GM23248 (cell line): ENCODE measurements around the gene PRKAR1A. TPM values are rescaled to one million over a fixed set of nuclear protein-coding genes. Genes with fewer than 3 reads are reported as not detected.

Experiments
- DNase-seq: peaks from one replicate; pipeline ENCODE4 v3.0.0-alpha.2; 2015
- H2AFZ ChIP-seq: fragments of 200-600 bp; sonication (generic); 2 replicates; pipeline ENCODE4 v1.6.1; 2016; ENCODE audit warnings: antibody characterized with exemption
- H3F3A ChIP-seq: fragments of 200-600 bp; sonication (generic); 2 replicates; pipeline ENCODE4 v1.6.1; 2016; ENCODE audit warnings: mild to moderate bottlenecking, antibody characterized with exemption, mixed run types; ENCODE audit not compliant: insufficient read depth
- H3K27ac ChIP-seq: fragments of 200-600 bp; sonication (generic); 2 replicates; pipeline ENCODE4 v1.5.1; 2016; ENCODE audit warnings: mild to moderate bottlenecking
- H3K27me3 ChIP-seq: fragments of 200-600 bp; sonication (generic); replicated peaks from 2 replicates; pipeline ENCODE4 v1.6.1; 2016; ENCODE audit warnings: mild to moderate bottlenecking; ENCODE audit not compliant: insufficient read depth
- H3K36me3 ChIP-seq: fragments of 200-600 bp; sonication (generic); 2 replicates; pipeline ENCODE4 v1.6.1; 2016; ENCODE audit warnings: low read depth, mild to moderate bottlenecking
- H3K4me1 ChIP-seq: fragments of 200-600 bp; sonication (generic); 2 replicates; pipeline ENCODE4 v1.6.1; 2016; ENCODE audit warnings: mild to moderate bottlenecking; ENCODE audit not compliant: insufficient read depth
- H3K4me2 ChIP-seq: fragments of 200-600 bp; sonication (generic); one replicate; pipeline ENCODE4 v1.6.1; 2016; ENCODE audit warnings: mild to moderate bottlenecking; ENCODE audit not compliant: unreplicated experiment
- H3K4me3 ChIP-seq: fragments of 200-600 bp; sonication (generic); 2 replicates; pipeline ENCODE4 v1.5.1; 2016; ENCODE audit warnings: mild to moderate bottlenecking
- H3K79me2 ChIP-seq: fragments of 200-600 bp; sonication (generic); 2 replicates; pipeline ENCODE4 v1.6.1; 2016; ENCODE audit warnings: mild to moderate bottlenecking; ENCODE audit not compliant: insufficient read depth
- H3K9ac ChIP-seq: fragments of 200-600 bp; sonication (generic); 2 replicates; pipeline ENCODE4 v1.6.1; 2016; ENCODE audit warnings: mild to moderate bottlenecking
- H3K9me2 ChIP-seq: fragments of 200-600 bp; sonication (generic); 2 replicates; pipeline ENCODE4 v1.6.1; 2016; ENCODE audit warnings: mixed run types, mild to moderate bottlenecking, moderate library complexity; ENCODE audit not compliant: insufficient read depth
- H3K9me3 ChIP-seq: fragments of 200-600 bp; sonication (generic); one replicate; pipeline ENCODE4 v1.6.1; 2017; ENCODE audit warnings: low read depth
- H4K20me1 ChIP-seq: fragments of 200-600 bp; sonication (generic); 2 replicates; pipeline ENCODE4 v1.6.0; 2016; ENCODE audit not compliant: insufficient read depth
- EZH2 ChIP-seq: fragments of 200-600 bp; sonication (generic); IDR thresholded peaks from 2 replicates; pipeline ENCODE4 v1.6.1; 2018; ENCODE audit warnings: antibody characterized with exemption, mild to moderate bottlenecking; ENCODE audit not compliant: insufficient read depth, poor library complexity, severe bottlenecking
- EZH2phosphoT487 ChIP-seq: fragments of 200-600 bp; sonication (generic); IDR thresholded peaks from 2 replicates; pipeline ENCODE4 v1.6.1; 2018; ENCODE audit warnings: antibody characterized with exemption, moderate library complexity, mild to moderate bottlenecking, low read depth; ENCODE audit not compliant: insufficient read depth
- WGBS, 2 experiments: methylation state at CpG; one replicate each; pipeline ENCODE4 v1.1.6; 2015 to 2017; ENCODE audit warnings: low lambda C conversion rate in 2 of 2, low coverage in 1 of 2; ENCODE audit errors: missing lambda C conversion rate in 2 of 2; 5-methylcytosine and 5-hydroxymethylcytosine counted together
- in situ Hi-C: fragments of 300-500 bp; cut with MboI; formaldehyde crosslinking; loops from 2 replicates; pipeline ENCODE4 v1.15.0; 2020
- polyA plus RNA-seq: library from polyadenylated mRNA; unstranded; fragments of >200 nt; fragmentation: Nextera tagmentation; extraction: Ambion mirVana; gene quantifications from 2 replicates; pipeline ENCODE4 v1.2.1, GENCODE V29; 2016
- total RNA-seq: library from RNA; depleted of rRNA; stranded (reverse); fragments of >200 nt; shearing (Covaris generic); gene quantifications from 2 replicates; pipeline ENCODE4 v1.2.3, GENCODE V29; 2014

PRKAR1A gene
- total and polyA plus RNA-seq, 2 experiments from 2014 or later = 281 to 331 TPM

- Histone ChIP-seq H3K36me3 (no peaks in the 10 kb centered on the region), H3K9me3 (no peaks in the 10 kb centered on the region), H3K4me3 (no peak overlapping the region), H3K27me3 (no peaks in the 10 kb centered on the region), H3F3A (no peaks in the 10 kb centered on the region), H3K27ac (no peak overlapping the region), H3K4me1 (no peaks in the 10 kb centered on the region), H2AFZ (no peak overlapping the region), H3K4me2 (no peak overlapping the region), H4K20me1 (no peaks in the 10 kb centered on the region), H3K79me2 (no peaks in the 10 kb centered on the region), H3K9me2 (no peaks in the 10 kb centered on the region), H3K9ac (no peak overlapping the region)
- TF ChIP-seq EZH2 = no peak
- no peak for TF ChIP-seq EZH2phosphoT487
- 77 to 79% methylated on average over 4 of the region's 4 CpGs for WGBS, 2 experiments
- in situ Hi-C loops = no loop called here
- no peak for DNase-seq
These were observed 44.3 kb downstream of the PRKAR1A start for GRCh38 chr17:68556551-68556950.

- no peaks in the 10 kb centered on the region for H3K36me3 ChIP-seq
- no peaks in the 10 kb centered on the region for H3K27me3 ChIP-seq
- in situ Hi-C loops = no loop called here
- no peak for DNase-seq
- H3K9ac ChIP-seq = no peak overlapping the region
- no peak overlapping the region for H2AFZ ChIP-seq
- no peak overlapping the region for H3K4me2 ChIP-seq
- H3F3A ChIP-seq = no peaks in the 10 kb centered on the region
- H3K9me2 ChIP-seq = no peaks in the 10 kb centered on the region
- H4K20me1 ChIP-seq = no peaks in the 10 kb centered on the region
- 0 to 4% methylated on average over 1 of the region's 1 CpG for WGBS, 2 experiments
- no peak for TF ChIP-seq EZH2phosphoT487
- no peak for TF ChIP-seq EZH2
- no peaks in the 10 kb centered on the region for H3K79me2 ChIP-seq
- no peak overlapping the region for H3K27ac ChIP-seq
- no peaks in the 10 kb centered on the region for H3K9me3 ChIP-seq
- H3K4me3 ChIP-seq = no peak overlapping the region
- no peaks in the 10 kb centered on the region for H3K4me1 ChIP-seq
These were observed 47.1 kb downstream of the PRKAR1A start for GRCh38 chr17:68559316-68559715.

DNA sequence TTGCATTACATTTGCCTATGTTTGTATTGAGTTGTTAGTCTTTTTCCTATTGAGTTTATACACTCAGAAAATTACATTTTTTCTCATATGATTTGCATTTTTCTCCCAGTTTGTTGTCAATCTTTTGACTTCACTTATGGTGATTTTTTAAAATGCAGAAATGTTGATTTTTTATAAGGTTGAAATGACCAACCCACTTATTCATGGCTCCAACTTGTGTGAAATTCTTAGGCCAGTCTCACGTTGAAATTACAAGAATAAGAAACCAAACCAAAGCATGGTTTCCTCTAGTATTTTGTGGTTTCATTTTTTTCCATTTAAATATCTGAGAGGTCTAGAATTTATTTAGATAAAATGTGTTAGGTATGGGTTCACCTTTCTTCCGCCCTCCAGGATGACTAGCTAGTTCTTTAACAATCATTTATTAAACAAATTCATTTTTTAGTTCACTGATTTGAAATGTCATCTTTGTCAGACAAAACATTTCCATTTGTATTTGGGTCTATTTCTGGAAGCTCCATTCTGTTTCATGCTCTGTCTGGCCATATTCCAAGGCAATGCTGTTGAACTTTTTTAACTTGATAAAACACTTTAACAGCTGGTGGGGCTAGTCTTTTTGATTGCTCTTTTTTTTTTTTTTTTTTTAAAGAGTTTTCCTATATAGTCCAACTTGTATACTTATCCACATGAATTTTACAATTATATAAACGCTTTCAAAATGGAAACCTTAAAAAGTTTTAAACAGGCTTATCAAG lies 48.9 kb downstream of the PRKAR1A start:
- no peaks in the 10 kb centered on the region; the same call in 1 of the 2 replicates for H3K9me2 ChIP-seq
- H3K36me3 ChIP-seq = no peaks in the 10 kb centered on the region
- no peak overlapping the region for H3K27ac ChIP-seq
- H3F3A ChIP-seq = peaks cover 6% of the 10 kb centered on the region; the same call in 1 of the 2 replicates
- TF ChIP-seq EZH2 = no peak
- no peak for TF ChIP-seq EZH2phosphoT487
- H4K20me1 ChIP-seq = no peaks in the 10 kb centered on the region
- H3K9ac ChIP-seq = no peak overlapping the region
- H3K4me1 ChIP-seq = peaks cover 16% of the 10 kb centered on the region
- no peak overlapping the region for H2AFZ ChIP-seq
- no peaks in the 10 kb centered on the region for H3K27me3 ChIP-seq
- 55 to 60% methylated on average over 3 of the region's 3 CpGs for WGBS, 2 experiments
- no peak for DNase-seq
- in situ Hi-C loops = no loop called here
- no peaks in the 10 kb centered on the region for H3K79me2 ChIP-seq
- no peak overlapping the region for H3K4me3 ChIP-seq
- H3K4me2 ChIP-seq = no peak overlapping the region
- H3K9me3 ChIP-seq = no peaks in the 10 kb centered on the region

DNA sequence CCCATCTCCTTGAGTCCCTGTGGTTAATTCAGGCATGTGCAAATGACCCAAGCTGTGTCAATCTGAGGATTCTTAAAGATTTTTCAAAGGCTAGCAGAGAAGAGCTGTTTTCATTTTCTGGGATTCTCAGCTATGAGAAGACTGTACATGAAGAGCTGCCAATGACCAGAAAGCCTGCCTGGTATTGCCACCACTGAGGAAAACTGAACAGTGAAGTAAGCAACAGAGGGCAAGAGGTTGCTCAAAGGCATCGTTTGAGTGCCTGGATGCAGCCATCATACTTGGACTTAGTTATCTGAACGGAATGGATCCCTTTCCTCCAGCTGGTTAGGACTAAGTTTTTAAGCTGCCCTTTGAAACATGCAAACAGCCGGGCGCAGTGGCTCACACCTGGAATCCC lies 50.5 kb downstream of the PRKAR1A start:
- TF ChIP-seq EZH2phosphoT487 (no peak), EZH2 (no peak)
- Histone ChIP-seq H3K9ac (no peak overlapping the region), H3F3A (peaks cover 15% of the 10 kb centered on the region; the same call in 1 of the 2 replicates), H3K9me3 (no peaks in the 10 kb centered on the region), H4K20me1 (no peaks in the 10 kb centered on the region), H3K27ac (no peak overlapping the region), H3K9me2 (no peaks in the 10 kb centered on the region; the same call in 1 of the 2 replicates), H2AFZ (no peak overlapping the region), H3K27me3 (no peaks in the 10 kb centered on the region), H3K79me2 (no peaks in the 10 kb centered on the region), H3K4me3 (no peak overlapping the region), H3K4me2 (no peak overlapping the region), H3K4me1 (peaks cover 29% of the 10 kb centered on the region), H3K36me3 (no peaks in the 10 kb centered on the region)
- in situ Hi-C loops = no loop called here
- no peak for DNase-seq
- 78 to 86% methylated on average over 4 of the region's 4 CpGs for WGBS, 2 experiments
